Activated naive CD8-positive, alpha-beta T cell treated with anti-CD3 and anti-CD28 coated beads, Interleukin-2, amount 10 ng/mL, durations not matched to agents 7 days and 5 days (primary cell): ENCODE data around the gene IL37. TPM values are rescaled to one million over a fixed set of nuclear protein-coding genes. Genes with fewer than 3 reads are reported as not detected.
"Not testable (repeated sequence)": the region's sequence is repeated elsewhere in the genome, so short reads cannot be mapped to it uniquely, and the experiment has no call there.

Source experiments
- ATAC-seq: fragments of 150-1000 bp; cut with Tn5 transposase; one replicate; pipeline ENCODE4 v1.10.0; 2021; ENCODE audit warnings: low read depth, moderate library complexity
- POLR2A ChIA-PET: fragments of 350-600 bp; sonication (Branson Sonifier 250); formaldehyde crosslinking; loops from one replicate; lab custom pipeline; 2021; ENCODE audit warnings: antibody characterized with exemption; lab: Charles Lee
- DNase-seq: peaks from one replicate; pipeline ENCODE4 v3.0.0; 2021
- H3K27ac Mint-ChIP-seq: one replicate; pipeline ENCODE4 v1.8.0; 2022; ENCODE audit warnings: mild to moderate bottlenecking, mixed read lengths
- H3K27me3 Mint-ChIP-seq: one replicate; pipeline ENCODE4 v1.8.0; 2022; ENCODE audit warnings: mild to moderate bottlenecking, moderate library complexity, mixed read lengths
- H3K36me3 Mint-ChIP-seq: one replicate; pipeline ENCODE4 v1.8.0; 2021; ENCODE audit warnings: mild to moderate bottlenecking, mixed read lengths
- H3K4me1 Mint-ChIP-seq: one replicate; pipeline ENCODE4 v1.8.0; 2021; ENCODE audit warnings: mixed read lengths
- H3K4me3 Mint-ChIP-seq: one replicate; pipeline ENCODE4 v1.8.0; 2022; ENCODE audit warnings: mild to moderate bottlenecking, moderate library complexity, mixed read lengths
- H3K9me3 Mint-ChIP-seq: one replicate; pipeline ENCODE4 v1.8.0; 2021; ENCODE audit warnings: mixed read lengths
- total RNA-seq, 2 experiments: library from RNA; stranded (reverse); gene quantifications; one replicate each; pipeline ENCODE4 v1.2.3, GENCODE V29; 2021

IL37 gene
- total RNA-seq, 2 experiments from 2014 or later: not detected

DNA sequence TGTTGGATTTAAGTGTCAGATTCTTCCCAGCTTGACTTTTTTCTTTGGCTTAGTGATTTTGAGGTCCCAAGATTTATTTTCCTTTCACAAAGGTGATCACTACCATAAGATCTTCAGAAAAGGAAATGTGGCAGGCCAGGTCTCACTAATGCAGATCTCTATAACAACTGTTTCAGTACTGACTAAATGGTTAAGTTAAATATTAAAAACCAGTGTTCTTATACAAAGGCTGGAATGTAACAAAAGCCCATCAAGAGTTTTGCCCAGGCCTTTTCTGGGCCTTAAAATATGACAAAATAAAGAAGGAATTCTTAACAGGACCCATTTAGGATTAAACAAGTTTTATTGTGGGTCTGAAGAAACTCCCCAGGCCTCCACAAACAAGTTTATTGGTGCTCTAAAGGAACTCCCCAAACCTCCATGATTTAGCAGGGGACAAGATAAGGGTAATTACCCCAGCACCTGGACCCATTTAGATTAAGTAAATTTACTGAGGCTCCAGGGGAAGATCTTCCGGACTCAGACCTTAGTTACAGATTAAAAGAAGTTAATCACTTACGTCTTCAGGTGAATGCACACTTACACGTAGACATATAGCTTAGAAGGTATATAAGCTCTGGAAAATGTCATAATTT is 9.4 kb upstream of the IL37 start:
- not testable (repeated sequence) for DNase-seq, H3K36me3 Mint-ChIP-seq, H3K27ac Mint-ChIP-seq, H3K9me3 Mint-ChIP-seq, H3K4me3 Mint-ChIP-seq, H3K4me1 Mint-ChIP-seq, ATAC-seq
- H3K27me3 Mint-ChIP-seq: peaks cover 17% of the 10 kb centered on the region
- POLR2A ChIA-PET: interaction anchor here (0.5 kb wide), 1 partner anchor 279 kb away, joined by 3 read pairs; no protein-coding TSS in a partner anchor

DNA sequence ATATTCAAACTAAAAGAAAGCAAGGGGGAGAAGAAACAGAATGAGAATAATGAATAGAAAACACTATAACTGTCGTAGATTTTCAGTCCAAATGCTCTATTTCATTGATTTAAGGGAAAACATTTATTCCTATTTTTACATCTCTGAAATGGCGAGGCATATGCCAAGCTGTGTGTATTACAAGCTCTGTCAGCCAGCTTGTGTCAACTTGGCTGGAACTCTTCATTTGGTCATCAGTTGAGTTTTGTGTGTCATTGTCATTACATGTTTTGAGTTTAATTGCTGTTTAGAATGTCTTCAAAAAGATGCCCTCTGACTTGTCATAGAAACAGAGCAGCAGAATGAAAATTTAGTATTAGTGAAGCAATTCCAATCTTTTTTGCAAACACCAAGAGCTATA is 8.1 kb upstream of the IL37 start:
- H3K4me3 Mint-ChIP-seq: no peak overlapping the region
- H3K9me3 Mint-ChIP-seq: peaks cover 3% of the 10 kb centered on the region
- H3K4me1 Mint-ChIP-seq: no peaks in the 10 kb centered on the region
- no peak for DNase-seq
- POLR2A ChIA-PET: no interaction called here
- H3K36me3 Mint-ChIP-seq: no peaks in the 10 kb centered on the region
- no peak for ATAC-seq
- H3K27ac Mint-ChIP-seq: no peak overlapping the region
- H3K27me3 Mint-ChIP-seq: peaks cover 12% of the 10 kb centered on the region

DNA sequence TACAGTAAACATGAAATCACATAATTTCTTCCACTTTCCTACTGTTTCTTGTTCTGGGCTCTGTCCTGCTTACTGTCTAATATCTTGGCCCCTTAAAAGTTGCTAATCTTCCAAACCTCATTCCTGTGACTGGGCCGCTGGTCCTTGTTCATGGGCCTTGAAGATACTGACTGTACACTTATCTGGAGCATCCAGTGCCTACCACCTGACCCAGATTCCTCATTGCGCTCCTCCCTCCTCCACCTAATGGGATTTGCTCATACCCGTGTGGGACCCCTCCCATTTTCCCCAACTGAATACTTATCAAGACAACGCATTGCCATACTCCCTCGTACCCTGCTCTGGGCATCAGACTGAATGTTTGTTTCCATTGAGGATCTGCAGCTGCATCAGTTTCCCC is 6.1 kb upstream of the IL37 start:
- Mint-ChIP-seq H3K36me3 (no peaks in the 10 kb centered on the region), H3K4me3 (no peak overlapping the region), H3K4me1 (no peaks in the 10 kb centered on the region), H3K27me3 (peaks cover 7% of the 10 kb centered on the region), H3K27ac (no peak overlapping the region), H3K9me3 (peaks cover 2% of the 10 kb centered on the region)
- POLR2A ChIA-PET: no interaction called here
- ATAC-seq (no peak), DNase-seq (no peak)

- H3K4me1 Mint-ChIP-seq: peaks cover 2% of the 10 kb centered on the region
These were observed 4.7 kb upstream of the IL37 start for GRCh38 chr2:112906276-112906675.

GRCh38 chr2:112907001-112907949 is 3.7 kb upstream of the IL37 start:
- DNase-seq: no peak
- Mint-ChIP-seq H3K4me1 (peaks cover 2% of the 10 kb centered on the region), H3K36me3 (no peaks in the 10 kb centered on the region), H3K9me3 (peaks cover 2% of the 10 kb centered on the region), H3K27ac (no peak overlapping the region), H3K27me3 (peaks cover 8% of the 10 kb centered on the region), H3K4me3 (no peak overlapping the region)
- POLR2A ChIA-PET: no interaction called here
- ATAC-seq: no peak

More at GRCh38 chr2:112906276-112906675, 4.7 kb upstream of the IL37 start:
- Mint-ChIP-seq H3K27ac (no peak overlapping the region), H3K4me3 (no peak overlapping the region), H3K36me3 (no peaks in the 10 kb centered on the region), H3K27me3 (peaks cover 4% of the 10 kb centered on the region), H3K9me3 (peaks cover 2% of the 10 kb centered on the region)
- no peak for DNase-seq
- no peak for ATAC-seq
- POLR2A ChIA-PET: no interaction called here

GRCh38 chr2:112908559-112908958 is 2.4 kb upstream of the IL37 start:
- H3K36me3 Mint-ChIP-seq, H3K4me3 Mint-ChIP-seq, H3K27ac Mint-ChIP-seq, H3K27me3 Mint-ChIP-seq, H3K4me1 Mint-ChIP-seq, POLR2A ChIA-PET, H3K9me3 Mint-ChIP-seq, DNase-seq, ATAC-seq: not testable (repeated sequence)

DNA sequence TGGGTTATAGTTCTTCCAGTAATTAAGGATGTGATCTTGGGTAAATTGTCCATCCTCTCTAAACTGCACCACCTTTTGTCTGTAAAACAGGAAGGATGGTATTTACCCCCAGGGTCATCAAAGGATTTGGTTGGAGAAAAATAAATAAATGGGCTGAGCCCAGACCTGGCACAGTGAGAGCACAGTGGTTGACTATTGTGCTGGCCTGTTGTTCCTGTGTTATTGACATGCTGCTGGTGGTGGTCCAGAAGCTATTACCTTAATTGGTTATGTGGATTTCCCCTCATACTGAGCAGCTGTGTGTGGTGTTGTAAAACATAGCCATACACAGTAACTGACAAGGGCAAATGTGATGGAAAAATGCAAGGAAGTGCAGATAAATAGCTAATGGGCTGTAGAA is 746 bp upstream of the IL37 start:
- ATAC-seq (no peak), DNase-seq (no peak)
- POLR2A ChIA-PET: no interaction called here
- H3K36me3 Mint-ChIP-seq: no peaks in the 10 kb centered on the region
- peaks cover 6% of the 10 kb centered on the region for H3K4me1 Mint-ChIP-seq
- no peak overlapping the region for H3K4me3 Mint-ChIP-seq
- peaks cover 2% of the 10 kb centered on the region for H3K9me3 Mint-ChIP-seq
- H3K27me3 Mint-ChIP-seq: peaks cover 6% of the 10 kb centered on the region
- no peak overlapping the region for H3K27ac Mint-ChIP-seq

DNA sequence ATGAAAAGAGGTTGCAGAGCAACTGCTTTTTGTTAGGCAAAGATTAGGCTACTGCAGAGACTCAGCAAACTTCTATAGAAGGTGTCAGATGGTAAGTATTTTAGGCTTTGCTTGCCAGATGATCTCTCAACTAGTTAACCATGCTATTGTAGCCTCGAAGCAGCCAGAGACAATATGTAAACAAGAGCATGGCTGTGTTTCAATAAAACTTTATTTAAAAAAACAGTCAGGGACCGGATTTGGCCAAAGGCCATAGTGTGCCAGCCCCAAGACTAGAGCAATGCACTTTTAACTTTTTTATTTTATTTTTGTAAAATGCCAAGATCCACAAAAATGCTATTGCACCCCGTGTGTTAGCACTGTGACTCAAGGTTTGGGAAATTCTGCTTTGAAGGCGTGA is 1.4 kb downstream of the IL37 start:
- no peak for ATAC-seq
- H3K36me3 Mint-ChIP-seq: no peaks in the 10 kb centered on the region
- no peak overlapping the region for H3K27ac Mint-ChIP-seq
- no peak overlapping the region for H3K4me3 Mint-ChIP-seq
- POLR2A ChIA-PET: no interaction called here
- peaks cover 2% of the 10 kb centered on the region for H3K9me3 Mint-ChIP-seq
- peaks cover 12% of the 10 kb centered on the region for H3K4me1 Mint-ChIP-seq
- peaks cover 6% of the 10 kb centered on the region for H3K27me3 Mint-ChIP-seq
- DNase-seq: no peak

GRCh38 chr2:112915300-112916144 is 4.6 kb downstream of the IL37 start:
- Mint-ChIP-seq H3K27me3 (peaks cover 4% of the 10 kb centered on the region), H3K9me3 (no peaks in the 10 kb centered on the region), H3K4me3 (no peak overlapping the region), H3K27ac (no peak overlapping the region), H3K36me3 (no peaks in the 10 kb centered on the region), H3K4me1 (peaks cover 10% of the 10 kb centered on the region)
- ATAC-seq (no peak), DNase-seq (no peak)
- POLR2A ChIA-PET: no interaction called here

DNA sequence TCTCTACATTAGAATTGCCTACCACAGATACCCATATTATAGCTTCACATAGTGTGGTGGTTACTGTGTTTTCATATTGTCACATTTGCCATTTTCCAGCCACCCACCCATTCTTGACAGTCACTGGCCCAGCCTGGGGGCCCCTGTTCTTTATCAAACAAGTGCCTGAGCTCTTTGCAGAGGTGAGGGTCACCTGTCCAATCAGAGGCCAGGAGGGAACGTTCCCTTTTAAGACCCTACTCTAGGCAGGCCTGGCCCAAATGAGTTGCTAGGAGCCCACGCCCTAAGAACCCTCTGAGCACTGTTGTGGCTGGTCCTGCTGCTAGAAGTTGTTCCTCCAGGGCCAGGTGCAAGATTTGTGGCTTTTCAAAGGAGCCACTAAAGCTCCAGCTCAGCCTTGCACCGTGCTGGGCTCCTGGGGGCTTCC is 5.2 kb downstream of the IL37 start:
- DNase-seq: no peak
- POLR2A ChIA-PET: no interaction called here
- H3K27ac Mint-ChIP-seq: no peak overlapping the region
- H3K4me3 Mint-ChIP-seq: no peak overlapping the region
- peaks cover 10% of the 10 kb centered on the region for H3K4me1 Mint-ChIP-seq
- ATAC-seq: peak; percentile 12
- H3K36me3 Mint-ChIP-seq: no peaks in the 10 kb centered on the region
- no peaks in the 10 kb centered on the region for H3K9me3 Mint-ChIP-seq
- peaks cover 4% of the 10 kb centered on the region for H3K27me3 Mint-ChIP-seq

GRCh38 chr2:112916625-112917247 is 5.8 kb downstream of the IL37 start:
- Mint-ChIP-seq H3K4me1 (peaks cover 10% of the 10 kb centered on the region), H3K27me3 (peaks cover 3% of the 10 kb centered on the region), H3K27ac (no peak overlapping the region), H3K4me3 (no peak overlapping the region), H3K9me3 (no peaks in the 10 kb centered on the region), H3K36me3 (no peaks in the 10 kb centered on the region)
- DNase-seq (no peak), ATAC-seq (peak; percentile 21)
- POLR2A ChIA-PET: interaction anchor here (0.5 kb wide), 1 partner anchor 369 kb away, joined by 3 read pairs; no protein-coding TSS in a partner anchor

GRCh38 chr2:112917856-112918255 is 6.9 kb downstream of the IL37 start:
- Mint-ChIP-seq H3K27ac (no peak overlapping the region), H3K4me1 (peaks cover 10% of the 10 kb centered on the region), H3K27me3 (no peaks in the 10 kb centered on the region), H3K9me3 (no peaks in the 10 kb centered on the region), H3K36me3 (no peaks in the 10 kb centered on the region), H3K4me3 (no peak overlapping the region)
- DNase-seq (no peak), ATAC-seq (no peak)
- POLR2A ChIA-PET: no interaction called here

GRCh38 chr2:112918256-112918655 is 7.3 kb downstream of the IL37 start:
- H3K36me3 Mint-ChIP-seq: no peaks in the 10 kb centered on the region
- ATAC-seq (no peak), DNase-seq (no peak)
- peaks cover 10% of the 10 kb centered on the region for H3K4me1 Mint-ChIP-seq
- POLR2A ChIA-PET: no interaction called here
- no peaks in the 10 kb centered on the region for H3K9me3 Mint-ChIP-seq
- H3K27ac Mint-ChIP-seq: no peak overlapping the region
- H3K4me3 Mint-ChIP-seq: no peak overlapping the region
- no peaks in the 10 kb centered on the region for H3K27me3 Mint-ChIP-seq
